OCI-LY7 (cell line): ENCODE measurements around the gene CAMSAP3.

Experiments used
- EZH2phosphoT487 ChIP-seq: fragments of 200-600 bp; sonication (generic); IDR thresholded peaks from 2 replicates; pipeline ENCODE4 v1.6.1; 2018; ENCODE audit warnings: low read depth, borderline replicate concordance, mild to moderate bottlenecking, mixed run types, antibody characterized with exemption, low read length, moderate library complexity, mixed read lengths
- TF ChIP-seq, protein P1 (sequence below): fragments of 200-600 bp; sonication (generic); conservative IDR thresholded peaks from 2 replicates; pipeline ENCODE4 v1.5.1; 2014; ENCODE audit warnings: mild to moderate bottlenecking, antibody characterized with exemption, low read length, moderate library complexity, mixed read lengths

DNA sequence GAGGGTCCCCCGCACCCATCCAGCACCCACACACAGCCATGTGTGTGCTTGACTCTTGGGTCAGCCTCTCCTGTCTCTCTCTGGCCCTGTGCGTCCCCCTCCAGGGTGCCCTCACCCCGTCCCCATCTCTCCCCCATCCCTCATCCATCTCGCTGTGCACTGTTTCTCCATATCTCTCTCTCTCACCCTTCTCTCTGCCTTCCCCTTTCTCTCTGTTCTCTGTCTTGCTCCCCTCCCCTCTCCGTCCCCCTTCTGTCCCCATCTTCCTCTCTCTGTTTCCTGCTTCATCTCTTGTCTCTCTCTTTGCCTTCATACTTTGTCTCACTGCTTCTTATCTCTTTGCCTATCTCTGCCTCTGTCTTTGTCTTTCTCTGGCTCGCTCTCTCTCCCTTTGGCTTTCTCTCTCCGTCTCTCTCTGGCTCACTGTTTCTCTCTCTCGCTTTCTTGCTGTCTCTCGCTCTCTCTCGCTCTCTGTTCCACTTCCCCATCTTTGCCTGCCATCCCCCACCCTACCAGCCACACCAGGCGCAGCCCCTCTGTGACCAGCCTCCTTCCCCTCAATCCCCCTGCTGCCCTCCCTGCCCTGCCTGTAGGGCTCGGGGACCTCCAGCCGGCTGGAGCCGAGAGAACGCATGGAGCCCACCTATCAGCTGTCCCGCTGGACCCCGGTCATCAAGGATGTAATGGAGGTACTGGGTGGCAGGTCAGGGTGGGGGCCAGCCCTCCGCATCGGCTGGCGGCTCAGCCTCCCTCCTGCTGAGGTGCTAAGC is 50.2 kb downstream of the CAMSAP3 start:
- TF ChIP-seq, protein P1, sequence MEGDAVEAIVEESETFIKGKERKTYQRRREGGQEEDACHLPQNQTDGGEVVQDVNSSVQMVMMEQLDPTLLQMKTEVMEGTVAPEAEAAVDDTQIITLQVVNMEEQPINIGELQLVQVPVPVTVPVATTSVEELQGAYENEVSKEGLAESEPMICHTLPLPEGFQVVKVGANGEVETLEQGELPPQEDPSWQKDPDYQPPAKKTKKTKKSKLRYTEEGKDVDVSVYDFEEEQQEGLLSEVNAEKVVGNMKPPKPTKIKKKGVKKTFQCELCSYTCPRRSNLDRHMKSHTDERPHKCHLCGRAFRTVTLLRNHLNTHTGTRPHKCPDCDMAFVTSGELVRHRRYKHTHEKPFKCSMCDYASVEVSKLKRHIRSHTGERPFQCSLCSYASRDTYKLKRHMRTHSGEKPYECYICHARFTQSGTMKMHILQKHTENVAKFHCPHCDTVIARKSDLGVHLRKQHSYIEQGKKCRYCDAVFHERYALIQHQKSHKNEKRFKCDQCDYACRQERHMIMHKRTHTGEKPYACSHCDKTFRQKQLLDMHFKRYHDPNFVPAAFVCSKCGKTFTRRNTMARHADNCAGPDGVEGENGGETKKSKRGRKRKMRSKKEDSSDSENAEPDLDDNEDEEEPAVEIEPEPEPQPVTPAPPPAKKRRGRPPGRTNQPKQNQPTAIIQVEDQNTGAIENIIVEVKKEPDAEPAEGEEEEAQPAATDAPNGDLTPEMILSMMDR, result no peak
- TF ChIP-seq EZH2phosphoT487, result no peak
